HEK293T (cell line): ENCODE results near the gene DPP7.

Experiments used
- BHLHE40 ChIP-seq: fragments of 450-650 bp; IDR thresholded peaks from 2 replicates; pipeline ENCODE4 v1.6.1; 2016; ENCODE audit warnings: mild to moderate bottlenecking, moderate library complexity, borderline replicate concordance
- ELF4 ChIP-seq: fragments of 450-650 bp; IDR thresholded peaks from 2 replicates; pipeline ENCODE4 v1.6.1; 2017; ENCODE audit warnings: antibody characterized with exemption
- FOXA1 ChIP-seq: fragments of 450-650 bp; IDR thresholded peaks from 2 replicates; pipeline ENCODE4 v1.6.1; 2016; ENCODE audit warnings: mild to moderate bottlenecking
- FOXK2 ChIP-seq: fragments of 450-650 bp; IDR thresholded peaks from 2 replicates; pipeline ENCODE4 v1.6.1; 2016; ENCODE audit warnings: mild to moderate bottlenecking
- FOXM1 ChIP-seq: fragments of 450-650 bp; IDR thresholded peaks from 2 replicates; pipeline ENCODE4 v1.6.1; 2017; ENCODE audit warnings: mild to moderate bottlenecking, borderline replicate concordance
- HDGF ChIP-seq: fragments of 450-650 bp; IDR thresholded peaks from 2 replicates; pipeline ENCODE4 v1.6.1; 2017; ENCODE audit warnings: antibody characterized with exemption, borderline replicate concordance
- NFRKB ChIP-seq: fragments of 450-650 bp; IDR thresholded peaks from 2 replicates; pipeline ENCODE4 v1.6.1; 2016; ENCODE audit warnings: mild to moderate bottlenecking, moderate library complexity
- SP1 ChIP-seq: fragments of 450-650 bp; IDR thresholded peaks from 2 replicates; pipeline ENCODE4 v1.6.1; 2017
- SUZ12 ChIP-seq: fragments of 450-650 bp; IDR thresholded peaks from 2 replicates; pipeline ENCODE4 v1.6.1; 2016; ENCODE audit warnings: mild to moderate bottlenecking
- TARDBP ChIP-seq: fragments of 450-650 bp; IDR thresholded peaks from 2 replicates; pipeline ENCODE4 v1.6.1; 2016

DNA sequence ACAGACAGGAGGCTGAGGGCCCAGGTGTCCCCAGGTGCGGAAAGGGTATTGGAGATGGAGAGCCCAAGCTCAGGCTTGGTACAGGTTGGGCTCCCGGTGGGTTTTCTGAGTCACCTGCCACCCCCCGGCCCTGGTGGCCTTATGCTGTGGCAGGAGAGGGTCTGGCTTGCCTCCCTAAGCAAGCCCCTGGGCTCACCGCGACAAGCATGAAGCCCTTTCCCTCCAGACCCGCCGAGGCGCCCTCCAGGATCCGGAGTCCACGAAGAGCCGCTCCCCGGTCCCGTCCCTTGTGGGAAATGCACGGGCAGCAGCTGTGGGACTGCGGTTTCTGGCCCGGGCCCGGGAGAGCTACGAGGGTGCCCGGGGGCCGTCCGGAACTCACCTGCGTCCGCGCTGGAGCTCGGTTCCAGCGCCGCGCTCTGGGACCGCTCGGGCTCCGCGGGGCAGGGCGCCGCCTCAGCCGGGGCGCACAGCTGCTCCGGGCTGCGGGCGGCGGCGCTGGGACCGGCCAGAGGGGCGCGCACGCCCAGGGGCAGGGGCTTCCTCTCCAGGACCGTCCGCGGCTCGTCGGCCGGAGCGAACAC is 44.9 kb downstream of the DPP7 start:
- no peak for TF ChIP-seq HDGF
- TF ChIP-seq NFRKB = no peak
- no peak for TF ChIP-seq FOXM1
- no peak for TF ChIP-seq BHLHE40
- no peak for TF ChIP-seq ELF4
- no peak for TF ChIP-seq SUZ12
- no peak for TF ChIP-seq FOXA1
- TF ChIP-seq SP1 = no peak
- TF ChIP-seq TARDBP = no peak
- no peak for TF ChIP-seq FOXK2
